ENCODE results near the gene LENG1. TPM values are rescaled to one million over a fixed set of nuclear protein-coding genes. Genes with fewer than 3 reads are reported as not detected.
A peak's percentile ranks its signal among the peaks of the same experiment; 100 is the strongest.

LENG1 gene
- total RNA-seq, 1 donor: 4.7 TPM

GRCh38 chr19:54121259-54121658, 38.3 kb downstream of the LENG1 start:
- Histone ChIP-seq H3K36me3 (ENCODE audit: insufficient read depth, low read length) (peaks cover 49% of the 10 kb centered on the region), H4K20me1 (ENCODE audit: insufficient read depth, low read length) (peaks cover 7% of the 10 kb centered on the region), H3K27me3 (ENCODE audit: insufficient read depth, low read length) (no peaks in the 10 kb centered on the region), H3K27ac (ENCODE audit: low read depth, low read length) (no peak overlapping the region), H3K79me2 (ENCODE audit: insufficient read depth, low read length) (peaks cover 17% of the 10 kb centered on the region), H3K9me3 (ENCODE audit: low read depth, low read length) (no peaks in the 10 kb centered on the region), H2AFZ (ENCODE audit: low read length) (no peak overlapping the region), H3K4me2 (ENCODE audit: insufficient read depth, low read length) (no peak overlapping the region), H3K4me3 (ENCODE audit: insufficient read depth, low read length) (no peak overlapping the region), H3K4me1 (ENCODE audit: insufficient read depth, low read length) (peaks cover 4% of the 10 kb centered on the region)
- peak; percentile 73 for DNase-seq (ENCODE audit: insufficient read length, low spot score, missing footprints)
- TF ChIP-seq CTCF (IDR thresholded peaks at IDR 0.05; ENCODE audit: extremely low read depth, low read depth, low read length): no peak

GRCh38 chr19:54115109-54116063, 44.1 kb downstream of the LENG1 start, which contains the start of the genes PRPF31 and TFPT:
Gene PRPF31 (plus strand): TSS chr19:54115754. CDS start chr19:54118279, 2,525 bp downstream.
Gene TFPT (minus strand): TSS chr19:54115657. CDS start chr19:54115269, 388 bp downstream.
- Histone ChIP-seq H3K79me2 (ENCODE audit: insufficient read depth, low read length) (peaks cover 45% of the 10 kb centered on the region), H3K27me3 (ENCODE audit: insufficient read depth, low read length) (no peaks in the 10 kb centered on the region), H4K20me1 (ENCODE audit: insufficient read depth, low read length) (peaks cover 9% of the 10 kb centered on the region), H3K36me3 (ENCODE audit: insufficient read depth, low read length) (peaks cover 24% of the 10 kb centered on the region), H3K9me3 (ENCODE audit: low read depth, low read length) (no peaks in the 10 kb centered on the region), H3K4me2 (ENCODE audit: insufficient read depth, low read length) (peak within 1 kb of the TSS; percentile 90), H3K4me1 (ENCODE audit: insufficient read depth, low read length) (peaks cover 9% of the 10 kb centered on the region), H2AFZ (ENCODE audit: low read length) (peak within 1 kb of the TSS; percentile 97), H3K27ac (ENCODE audit: low read depth, low read length) (peak within 1 kb of the TSS; percentile 81), H3K4me3 (ENCODE audit: insufficient read depth, low read length) (peak within 1 kb of the TSS; percentile 85)
- peak; percentile 99 for DNase-seq (ENCODE audit: insufficient read length, low spot score, missing footprints)
- no peak for TF ChIP-seq CTCF (IDR thresholded peaks at IDR 0.05; ENCODE audit: extremely low read depth, low read depth, low read length)

- H3K36me3 ChIP-seq (ENCODE audit: insufficient read depth, low read length): peaks cover 24% of the 10 kb centered on the region
- peaks cover 9% of the 10 kb centered on the region for H3K4me1 ChIP-seq (ENCODE audit: insufficient read depth, low read length)
- H2AFZ ChIP-seq (ENCODE audit: low read length): peak overlapping the region; percentile 97
- peak overlapping the region; percentile 85 for H3K4me3 ChIP-seq (ENCODE audit: insufficient read depth, low read length)
- peak overlapping the region; percentile 81 for H3K27ac ChIP-seq (ENCODE audit: low read depth, low read length)
- no peaks in the 10 kb centered on the region for H3K27me3 ChIP-seq (ENCODE audit: insufficient read depth, low read length)
- peaks cover 9% of the 10 kb centered on the region for H4K20me1 ChIP-seq (ENCODE audit: insufficient read depth, low read length)
- H3K79me2 ChIP-seq (ENCODE audit: insufficient read depth, low read length): peaks cover 49% of the 10 kb centered on the region
- TF ChIP-seq CTCF (IDR thresholded peaks at IDR 0.05; ENCODE audit: extremely low read depth, low read depth, low read length): no peak
- H3K9me3 ChIP-seq (ENCODE audit: low read depth, low read length): no peaks in the 10 kb centered on the region
- peak; percentile 94 for DNase-seq (ENCODE audit: insufficient read length, low spot score, missing footprints)
- peak overlapping the region; percentile 90 for H3K4me2 ChIP-seq (ENCODE audit: insufficient read depth, low read length)
These were observed 45.0 kb downstream of the LENG1 start for GRCh38 chr19:54114340-54115108.
